Measurements from ENCODE around the gene HMGB1.
A peak's percentile ranks its signal among the peaks of the same experiment; 100 is the strongest.
"Not testable (repeated sequence)": the region's sequence is repeated elsewhere in the genome, so short reads cannot be mapped to it uniquely, and the experiment has no call there.

The HMGB1 gene

DNA sequence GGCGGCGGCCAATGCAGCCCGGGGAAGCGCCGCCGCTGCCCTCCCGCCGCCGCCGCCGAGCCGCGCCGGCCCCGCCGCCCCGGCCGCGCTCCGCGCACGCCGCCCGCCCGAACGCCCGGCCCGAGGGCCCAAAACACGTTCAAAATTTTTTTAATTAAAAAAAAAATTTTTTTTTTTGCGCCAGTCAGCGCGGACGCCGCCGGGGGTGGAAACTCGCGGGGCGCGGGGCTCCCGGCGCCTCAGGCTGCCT, 468 bp downstream of the HMGB1 start:
- DNase-seq = no peak

DNA sequence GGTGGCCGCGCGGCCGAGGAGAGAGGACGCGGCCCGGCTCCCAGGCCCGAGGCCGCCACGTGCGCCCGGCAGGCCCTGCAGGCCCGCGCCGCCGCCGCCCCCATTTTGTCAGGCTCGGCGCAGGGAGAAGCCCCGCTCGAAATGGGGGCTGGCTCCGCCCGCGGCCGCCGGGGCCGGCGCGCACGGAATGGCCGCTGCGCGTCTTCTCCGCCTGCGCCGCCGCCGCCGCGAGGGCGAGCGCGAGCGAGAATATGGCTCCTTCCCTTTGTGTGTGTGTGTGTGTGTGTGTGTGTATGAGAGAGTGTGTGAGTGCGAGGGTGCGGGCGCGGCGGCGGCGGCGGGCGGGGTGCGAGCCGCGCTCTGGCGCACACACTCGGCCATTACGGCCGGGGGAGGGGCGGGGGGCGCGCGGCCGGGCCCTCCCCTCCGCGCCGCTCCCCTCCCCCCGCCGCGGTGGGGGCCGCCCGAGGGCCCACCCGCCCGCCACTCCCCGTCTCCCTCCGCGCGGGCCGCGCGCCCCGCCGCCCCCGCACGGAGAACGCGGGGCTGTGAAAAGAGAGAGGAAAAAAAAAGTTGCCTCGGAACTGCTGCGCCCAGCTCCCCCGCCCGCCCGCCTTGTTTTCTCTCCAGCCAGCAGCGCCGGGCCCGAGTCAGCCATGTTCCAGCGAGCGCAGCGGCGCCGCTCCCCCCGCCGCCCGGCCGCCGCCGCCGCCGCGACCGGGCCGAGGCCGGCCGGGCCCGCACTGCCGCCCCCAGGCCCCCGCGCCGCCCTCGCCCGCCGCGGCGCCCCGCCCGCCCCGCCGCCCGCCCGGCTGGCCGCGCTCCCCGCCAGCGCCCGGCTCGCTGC, 1.0 kb downstream of the HMGB1 start:
- peak; percentile 79 for DNase-seq

DNA sequence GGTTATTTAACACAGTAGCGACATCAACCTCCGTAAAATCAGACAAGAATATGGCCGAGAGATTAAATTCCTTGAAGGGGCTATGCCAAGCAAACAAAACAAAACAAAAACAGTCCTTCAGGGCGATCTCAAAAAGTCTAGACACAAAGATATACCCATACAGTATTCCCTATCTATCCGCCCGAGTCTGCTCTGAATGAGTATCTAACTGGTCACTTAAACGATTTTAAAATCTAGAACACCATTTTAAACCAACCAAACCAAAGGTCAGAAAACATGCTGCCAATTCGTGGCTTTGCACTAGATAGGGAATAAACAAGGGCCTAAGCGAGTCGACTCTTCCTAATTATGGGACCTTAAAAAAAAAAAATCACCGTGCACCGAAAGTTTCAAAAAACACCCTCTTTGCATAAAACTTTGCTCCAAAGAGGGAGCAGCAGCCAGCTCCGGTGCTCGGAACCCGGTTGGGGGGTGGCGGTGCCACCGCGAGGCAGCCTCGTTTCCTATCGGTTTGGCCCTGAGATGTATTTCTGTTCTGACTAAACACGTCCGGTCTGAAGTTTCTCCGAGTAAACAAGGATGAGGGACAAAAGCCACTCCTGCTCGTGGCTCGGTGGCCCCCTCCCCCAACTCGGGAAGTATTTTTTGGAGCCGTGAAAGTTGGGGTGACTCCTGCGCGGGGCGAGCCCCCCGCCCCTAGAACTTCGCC, 1.8 kb downstream of the HMGB1 start:
- peak; percentile 54 for DNase-seq

DNA sequence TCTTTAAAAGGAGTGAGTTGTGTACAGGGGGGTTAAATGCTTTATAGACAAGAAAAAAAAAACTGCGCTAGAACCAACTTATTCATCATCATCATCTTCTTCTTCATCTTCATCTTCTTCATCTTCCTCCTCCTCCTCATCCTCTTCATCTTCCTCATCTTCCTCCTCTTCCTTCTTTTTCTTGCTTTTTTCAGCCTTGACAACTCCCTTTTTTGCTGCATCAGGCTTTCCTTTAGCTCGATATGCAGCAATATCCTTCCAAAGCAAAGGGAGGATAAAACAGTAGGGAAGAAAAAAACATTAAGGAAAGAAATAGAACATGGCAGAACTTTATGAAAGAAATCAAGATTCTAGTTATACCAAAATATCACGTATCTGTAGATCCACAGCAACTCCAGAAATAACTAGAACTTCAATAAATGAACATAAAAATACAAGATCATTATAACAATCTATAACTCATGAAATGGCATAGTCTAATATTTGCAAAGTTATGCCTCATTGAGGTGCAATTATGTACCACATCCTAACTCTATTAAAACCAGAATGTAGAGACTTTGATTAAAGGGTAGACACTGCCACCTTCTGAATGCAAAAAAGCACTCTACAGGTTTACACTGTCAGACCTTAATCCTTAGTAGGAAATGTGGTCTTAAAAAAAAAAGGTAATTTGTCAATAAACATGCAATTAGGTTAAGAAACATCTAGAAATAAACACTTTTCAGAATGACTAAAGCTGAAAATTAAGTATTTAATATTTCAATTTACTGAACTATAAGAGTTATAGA, 4.3 kb downstream of the HMGB1 start:
- DNase-seq = not testable (repeated sequence)

DNA sequence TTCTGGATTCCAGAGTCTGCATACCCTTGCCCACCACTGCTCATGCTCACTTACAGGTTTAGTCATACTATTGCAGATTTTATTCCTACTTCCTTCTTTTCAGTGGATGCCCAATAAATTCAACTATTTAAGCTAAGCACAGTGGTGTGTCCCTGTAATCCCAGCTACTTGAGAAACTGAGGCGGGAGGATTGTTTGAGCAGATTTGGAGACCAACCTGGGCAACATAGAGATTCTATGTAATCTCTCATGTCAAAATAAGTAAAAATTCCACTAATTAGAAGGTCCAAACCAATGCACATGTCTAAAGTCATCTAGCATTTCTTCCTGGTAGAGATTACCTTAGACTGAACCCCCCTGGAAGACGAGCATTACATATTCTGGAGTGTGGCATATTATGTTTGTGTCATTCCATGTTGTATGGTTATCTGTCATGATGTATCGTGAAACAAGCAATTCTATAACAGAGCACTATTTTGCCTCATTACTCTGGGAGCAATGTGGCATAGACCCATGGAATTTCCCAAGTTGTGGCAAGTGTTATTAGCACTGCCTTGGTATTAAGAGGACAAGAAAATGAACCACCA, 8.3 kb downstream of the HMGB1 start:
- no peak for DNase-seq

DNA sequence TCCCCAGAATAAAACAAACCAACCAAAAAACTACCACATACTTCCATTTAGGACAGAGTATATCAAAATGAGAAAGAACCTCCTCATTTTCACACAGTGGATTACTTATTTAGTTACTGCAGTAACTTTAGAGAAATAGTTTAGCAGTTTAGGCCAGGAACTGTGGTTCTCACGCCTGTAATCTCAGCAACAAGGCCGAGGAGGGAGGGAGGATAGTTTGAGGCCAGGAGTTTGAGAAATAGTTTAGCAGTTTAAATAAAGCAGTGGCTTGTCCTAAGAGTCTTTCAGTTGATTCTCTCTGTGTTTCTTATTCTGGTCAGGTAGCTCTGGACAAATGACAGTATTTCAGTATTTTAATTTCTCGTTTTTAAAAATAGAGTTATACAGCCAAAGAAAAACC, 9.4 kb downstream of the HMGB1 start:
- DNase-seq = no peak

DNA sequence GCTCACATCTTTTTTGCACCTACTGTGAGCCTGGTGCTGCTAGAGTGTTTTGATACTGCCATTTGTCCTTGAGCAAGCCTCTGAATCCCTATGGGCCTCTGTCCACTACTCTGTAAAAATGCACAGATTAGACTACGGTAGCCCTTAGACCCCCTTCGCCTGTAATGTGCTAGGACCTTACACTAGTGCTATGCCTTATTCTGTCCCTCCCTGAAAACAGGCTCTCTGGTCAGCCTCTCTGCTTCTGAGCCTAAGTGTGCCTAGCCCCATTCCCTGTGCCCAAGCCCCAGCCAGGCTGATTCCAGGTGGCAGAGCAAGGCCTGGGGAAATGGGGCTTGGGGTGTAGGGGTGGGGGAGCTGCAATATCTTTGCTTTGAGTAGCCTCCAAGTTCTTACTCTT, 10.7 kb downstream of the HMGB1 start:
- no peak for DNase-seq

DNA sequence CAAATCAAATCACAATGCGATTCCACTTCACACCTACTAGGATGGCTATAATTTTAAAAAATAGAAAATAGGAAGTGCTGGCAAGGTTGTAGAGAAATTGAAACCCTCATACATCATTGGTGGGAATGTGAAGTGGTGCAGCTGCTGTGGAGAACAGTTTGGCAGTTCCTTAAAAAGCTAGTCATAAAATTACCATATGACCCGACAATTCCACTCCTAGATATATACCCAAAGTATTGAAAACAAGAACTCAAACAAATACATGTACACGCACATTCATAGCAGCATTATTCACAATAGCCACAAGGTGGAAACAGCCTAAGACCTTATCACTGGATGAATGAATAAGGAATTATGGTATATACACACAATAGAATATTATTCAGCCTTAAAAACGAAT, 12.0 kb downstream of the HMGB1 start:
- no peak for DNase-seq

DNA sequence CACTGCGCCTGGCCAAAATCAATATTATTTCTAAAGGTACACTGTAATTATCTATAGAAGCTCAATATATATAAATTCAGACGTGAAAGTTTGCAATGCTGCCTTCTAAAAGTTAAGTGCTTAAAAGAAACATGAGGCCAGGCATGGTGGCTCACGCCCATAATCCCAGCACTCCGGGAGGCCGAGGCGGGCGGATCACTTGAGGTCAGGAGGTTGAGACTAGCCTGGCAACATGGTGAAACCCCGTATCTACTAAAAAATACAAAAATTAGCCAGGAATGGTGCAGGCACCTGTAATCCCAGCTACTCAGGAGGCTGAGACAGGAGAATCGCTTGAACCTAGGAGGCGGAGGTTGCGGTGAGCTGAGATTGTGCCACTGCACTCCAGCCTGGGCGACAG, 14.3 kb downstream of the HMGB1 start:
- DNase-seq = not testable (repeated sequence)

DNA sequence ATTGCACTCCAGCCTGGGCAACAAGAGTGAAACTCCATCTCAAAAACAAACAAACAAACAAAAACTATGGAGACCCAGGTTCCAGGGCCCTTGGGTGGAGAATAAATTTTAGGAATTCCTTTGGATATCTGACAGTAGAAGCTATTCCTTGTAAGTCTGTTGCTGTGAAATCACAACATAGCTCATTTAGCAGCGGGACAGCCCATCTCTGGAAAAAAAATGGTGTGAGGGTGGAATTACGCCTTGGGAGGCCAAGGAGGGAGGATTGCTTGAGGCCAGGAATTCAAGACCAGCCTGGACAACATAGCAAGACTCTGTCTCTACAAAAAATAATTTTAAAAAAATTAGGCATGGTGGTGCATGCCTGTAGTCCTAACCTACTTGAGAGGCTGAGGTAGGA, 15.7 kb downstream of the HMGB1 start:
- DNase-seq = no peak

DNA sequence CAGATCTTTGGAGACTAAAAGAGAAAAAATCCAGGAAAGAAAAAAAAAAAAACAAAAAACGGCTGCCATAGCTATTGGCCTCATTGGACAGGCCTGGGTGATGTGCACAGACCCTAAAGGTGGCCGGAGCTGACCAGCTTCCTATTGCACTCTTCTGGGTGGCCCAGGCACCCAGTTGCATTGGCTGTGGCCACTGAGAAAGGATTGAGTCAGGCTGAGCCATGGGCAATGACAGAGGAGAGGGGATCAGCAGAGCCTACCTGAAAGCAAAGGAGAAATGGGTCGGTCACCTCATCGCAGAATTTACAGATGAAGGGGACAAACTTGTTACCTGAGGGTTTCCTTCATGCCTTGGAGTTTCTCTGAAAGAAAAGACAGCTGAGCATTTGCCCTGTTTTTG, 17.3 kb downstream of the HMGB1 start:
- no peak for DNase-seq

DNA sequence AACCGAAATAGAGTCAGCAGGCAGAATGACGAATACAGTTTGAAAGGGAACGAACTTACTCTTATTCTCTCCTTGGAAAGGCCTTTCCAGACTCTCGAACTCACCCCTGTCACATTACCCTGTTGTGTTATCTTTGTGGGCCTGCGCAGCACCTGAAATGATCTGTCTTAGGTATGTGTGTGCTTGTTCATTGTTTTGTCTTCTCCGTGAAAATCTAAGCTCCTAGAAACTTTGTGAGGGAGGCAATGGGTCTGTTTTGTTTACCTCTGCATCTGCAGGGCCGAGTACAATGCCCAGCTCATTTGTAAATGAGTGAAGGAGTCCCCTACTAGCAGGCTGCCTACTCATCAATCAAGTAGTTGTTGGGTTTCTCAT, 19.6 kb downstream of the HMGB1 start:
- DNase-seq = no peak

DNA sequence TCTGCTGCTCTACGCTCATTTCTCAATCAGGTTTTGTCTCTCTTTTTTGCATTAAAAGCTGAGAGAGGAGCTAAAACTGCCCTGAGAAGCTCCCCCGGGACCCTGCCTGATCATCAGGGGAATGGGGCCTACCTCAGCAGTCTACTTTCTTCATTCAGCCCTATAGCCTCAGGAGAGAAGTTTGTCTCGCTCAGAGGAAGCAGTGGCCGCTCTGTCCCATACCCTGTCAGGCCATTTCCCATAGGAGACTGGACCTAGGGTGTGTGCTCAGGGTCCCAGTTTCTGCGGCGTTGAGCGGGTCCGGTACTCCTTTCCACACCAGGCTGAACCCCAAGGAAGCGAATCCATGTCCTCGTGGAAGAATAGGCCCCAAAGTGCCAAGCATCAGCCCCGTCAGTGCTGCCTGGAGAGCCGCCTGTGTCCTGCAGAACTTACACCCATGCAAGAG, 21.8 kb downstream of the HMGB1 start:
- DNase-seq = no peak

DNA sequence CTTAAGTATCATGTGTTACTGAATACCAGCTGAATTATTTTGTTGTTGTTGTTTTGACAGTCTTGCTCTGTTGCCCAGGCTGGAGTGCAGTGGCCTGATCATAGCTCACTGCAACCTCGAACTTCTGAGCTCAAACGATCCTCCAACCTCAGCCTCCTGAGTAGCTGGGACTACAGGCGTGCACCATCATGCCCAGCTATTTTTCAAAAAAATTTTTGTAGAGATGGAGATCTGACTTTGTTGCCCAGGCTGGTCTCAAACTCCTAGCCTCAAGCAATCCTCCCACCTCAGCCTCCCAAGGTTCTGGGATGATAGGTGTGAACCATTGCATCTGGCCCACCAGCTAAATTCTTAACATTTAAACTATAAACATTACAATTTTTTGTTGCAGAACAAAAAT, 22.2 kb downstream of the HMGB1 start:
- not testable (repeated sequence) for DNase-seq

DNA sequence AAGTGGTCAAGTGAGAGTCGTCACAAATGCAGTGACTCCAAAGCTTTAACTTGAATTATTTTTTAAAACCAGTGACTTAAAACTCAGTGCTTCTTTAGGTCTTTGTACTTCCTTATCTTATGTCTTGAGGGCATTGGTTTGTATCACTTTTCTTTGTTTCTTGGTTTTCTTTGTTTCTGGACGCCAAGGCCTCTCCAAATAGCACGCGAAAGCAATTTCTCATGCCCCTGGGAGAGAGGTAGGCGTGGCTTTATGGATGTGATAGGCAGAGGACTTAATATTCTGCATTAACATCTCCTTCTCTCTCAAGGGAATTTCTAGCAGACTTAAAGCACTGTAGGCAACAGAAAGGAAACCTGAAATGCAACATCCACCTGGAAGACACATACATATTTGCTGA, 22.8 kb downstream of the HMGB1 start:
- DNase-seq = no peak

DNA sequence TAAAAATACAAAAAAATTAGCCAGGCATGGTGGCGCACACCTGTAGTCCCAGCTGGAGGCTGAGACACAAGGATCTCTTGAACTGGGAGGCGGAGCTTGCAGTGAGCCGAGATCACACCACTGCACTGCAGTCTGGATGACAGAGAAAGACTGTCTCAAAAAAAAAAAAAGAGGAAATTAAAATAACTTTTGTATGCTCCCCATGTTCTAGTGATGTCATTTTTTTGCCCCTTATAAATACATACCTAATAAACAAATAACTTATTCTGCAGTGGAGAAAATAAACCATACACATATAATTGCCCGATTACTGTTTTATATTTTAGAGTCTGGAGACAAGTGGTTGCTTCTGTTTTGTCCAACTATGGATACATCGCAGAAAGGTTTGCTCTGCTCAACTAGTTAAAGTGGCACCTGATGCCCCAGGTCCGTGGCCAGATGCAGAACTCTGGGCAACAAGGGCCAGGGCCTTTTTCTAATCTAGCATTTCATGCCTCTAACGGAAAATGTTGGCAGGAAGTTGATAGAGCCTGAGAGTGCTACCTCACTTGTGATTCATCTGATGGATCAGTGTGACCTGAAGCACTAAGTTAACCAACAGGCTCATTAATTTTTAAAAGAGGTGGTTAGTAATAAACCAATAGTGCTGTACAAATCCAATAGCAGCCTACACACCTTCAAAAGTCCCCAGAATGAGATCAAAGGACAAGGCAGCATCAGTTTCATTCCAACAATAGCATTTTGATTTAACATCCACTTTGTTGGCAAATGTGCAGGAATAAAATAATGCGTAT, 24.6 kb downstream of the HMGB1 start:
- no peak for DNase-seq

DNA sequence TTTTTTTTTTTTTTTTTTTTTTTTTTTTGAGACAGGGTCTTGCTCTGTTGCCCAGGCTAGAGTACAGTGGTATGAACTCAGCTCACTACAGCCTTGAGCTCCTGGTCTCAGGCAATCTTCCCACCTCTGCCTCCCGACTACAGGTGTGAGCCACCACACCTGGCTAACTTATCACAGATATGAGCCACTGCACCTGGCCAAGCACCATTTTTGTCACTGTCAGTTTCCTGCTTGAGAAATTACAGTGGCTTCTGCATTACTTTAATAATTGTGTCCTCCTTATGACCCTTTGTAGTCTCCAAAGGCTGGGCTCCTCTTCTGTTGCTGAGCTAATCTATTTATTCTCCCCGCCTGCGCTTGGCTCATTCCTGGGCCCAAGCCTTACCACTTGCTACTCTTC, 27.4 kb downstream of the HMGB1 start:
- DNase-seq = no peak

DNA sequence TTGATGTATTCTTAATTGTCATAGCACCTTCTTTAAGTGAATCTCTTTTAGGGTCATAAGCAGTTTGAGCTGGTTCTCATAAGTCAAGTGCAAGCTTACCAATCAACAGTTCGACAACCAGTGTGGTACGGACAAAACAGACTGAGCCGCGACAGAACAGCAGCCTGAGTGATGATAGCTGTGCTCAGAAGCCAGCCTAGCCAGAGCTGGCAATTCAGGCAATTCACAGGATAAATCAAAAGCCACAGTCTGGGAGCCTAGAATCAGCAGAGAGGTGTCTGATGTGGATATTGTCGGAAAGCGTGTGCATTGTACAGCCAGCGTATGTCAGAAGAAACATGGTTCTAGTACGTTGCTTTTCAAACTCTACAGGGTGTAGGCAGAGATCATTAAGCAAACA, 28.6 kb downstream of the HMGB1 start:
- no peak for DNase-seq

DNA sequence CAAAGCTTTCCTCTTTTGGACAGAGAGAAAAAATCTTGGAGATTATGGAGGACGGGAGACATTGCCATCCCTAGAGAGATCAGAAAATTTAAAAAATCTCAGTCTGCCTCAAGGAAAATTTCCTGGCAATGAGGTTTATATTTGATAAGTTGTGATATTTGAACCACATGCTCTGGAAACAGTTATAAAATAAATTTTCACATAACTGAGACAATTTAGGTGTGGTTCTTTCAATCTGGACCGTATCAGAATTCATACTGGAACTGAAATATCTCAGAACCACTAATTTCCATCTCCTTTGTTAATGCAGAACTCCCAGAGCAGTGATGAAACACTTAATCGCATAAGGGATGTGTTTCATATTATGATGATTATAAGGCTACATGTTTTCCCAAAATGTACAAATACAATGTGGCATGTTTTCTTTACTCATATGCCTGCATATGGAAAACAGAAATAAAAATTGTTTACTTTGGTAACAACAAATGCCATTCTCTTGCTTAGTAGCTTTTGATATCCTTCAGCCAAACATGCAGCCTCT, 29.8 kb downstream of the HMGB1 start:
- no peak for DNase-seq

DNA sequence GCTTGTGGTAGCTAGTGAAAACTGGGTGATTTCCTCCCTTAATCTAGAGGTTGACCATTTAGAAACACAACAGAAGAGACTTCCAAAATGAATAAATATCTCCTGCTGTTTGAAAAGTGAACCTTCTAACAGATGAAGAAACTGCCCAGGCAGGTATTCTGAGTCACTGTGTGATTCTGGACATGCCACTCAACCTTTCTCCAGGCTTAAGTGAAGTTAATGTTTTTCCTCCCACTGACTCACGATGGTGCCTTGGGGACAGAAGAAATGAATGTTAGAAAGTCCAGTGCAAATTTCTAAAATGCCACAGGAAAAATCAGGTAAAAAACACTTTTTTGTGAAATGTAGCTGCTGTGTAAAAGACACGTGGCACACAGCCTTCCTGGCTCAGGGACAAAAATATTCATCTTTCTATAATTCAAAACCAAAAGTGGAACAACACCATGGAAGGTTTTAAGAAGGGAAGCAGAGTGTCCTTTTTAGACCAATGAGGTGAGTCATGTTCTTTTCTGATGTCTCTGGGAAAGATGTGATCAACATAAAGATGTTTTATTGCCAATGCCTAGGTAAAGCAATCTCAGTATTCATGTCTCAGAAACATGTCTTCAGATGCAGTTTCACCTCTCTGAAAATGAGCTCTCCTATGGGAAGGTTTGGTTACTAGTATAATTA, 34.3 kb downstream of the HMGB1 start:
- DNase-seq = no peak

Data from activated gamma-delta T cell (primary cell).